Glutamatergic neuron (in vitro differentiated cells): Measurements from ENCODE around the gene COX4I2. TPM values are rescaled to one million over a fixed set of nuclear protein-coding genes. Genes with fewer than 3 reads are reported as not detected.
A peak's percentile ranks its signal among the peaks of the same experiment; 100 is the strongest.

Source experiments
- DNase-seq: peaks from one replicate; pipeline ENCODE4 v3.0.0; 2022
- H3K27ac Mint-ChIP-seq: one replicate; pipeline ENCODE4 v1.8.0; 2020; ENCODE audit warnings: mild to moderate bottlenecking, mixed read lengths, inconsistent platforms; ENCODE audit not compliant: unreplicated experiment
- H3K27me3 Mint-ChIP-seq: one replicate; pipeline ENCODE4 v1.8.0; 2020; ENCODE audit warnings: mild to moderate bottlenecking, moderate library complexity, mixed read lengths, inconsistent platforms; ENCODE audit not compliant: unreplicated experiment
- H3K36me3 Mint-ChIP-seq: one replicate; pipeline ENCODE4 v1.8.0; 2020; ENCODE audit warnings: mild to moderate bottlenecking, mixed read lengths, inconsistent platforms; ENCODE audit not compliant: unreplicated experiment
- H3K4me1 Mint-ChIP-seq: one replicate; pipeline ENCODE4 v1.8.0; 2020; ENCODE audit warnings: mild to moderate bottlenecking, low read depth, mixed read lengths, inconsistent platforms; ENCODE audit not compliant: unreplicated experiment
- H3K4me3 Mint-ChIP-seq: one replicate; pipeline ENCODE4 v1.8.0; 2020; ENCODE audit warnings: mild to moderate bottlenecking, mixed read lengths, inconsistent platforms; ENCODE audit not compliant: unreplicated experiment
- H3K9me3 Mint-ChIP-seq: one replicate; pipeline ENCODE4 v1.8.0; 2020; ENCODE audit warnings: mild to moderate bottlenecking, moderate library complexity, mixed read lengths, inconsistent platforms; ENCODE audit not compliant: unreplicated experiment
- total RNA-seq: library from RNA; stranded (reverse); fragmentation: NEBNext Ultra II Directional; extraction: Animal tissue kit (Norgen Biotek cat#: 25700); gene quantifications from one replicate; pipeline ENCODE4 v1.2.1, GENCODE V29; 2021; ENCODE audit not compliant: unreplicated experiment
- TF ChIP-seq, protein P1 (sequence below): fragments of 200-600 bp; sonication (generic); IDR thresholded peaks from one replicate; pipeline ENCODE4 v1.5.0; 2021; ENCODE audit not compliant: partially characterized antibody, unreplicated experiment

Gene COX4I2
- total RNA-seq, 1 donor from 2014 or later = not detected

DNA sequence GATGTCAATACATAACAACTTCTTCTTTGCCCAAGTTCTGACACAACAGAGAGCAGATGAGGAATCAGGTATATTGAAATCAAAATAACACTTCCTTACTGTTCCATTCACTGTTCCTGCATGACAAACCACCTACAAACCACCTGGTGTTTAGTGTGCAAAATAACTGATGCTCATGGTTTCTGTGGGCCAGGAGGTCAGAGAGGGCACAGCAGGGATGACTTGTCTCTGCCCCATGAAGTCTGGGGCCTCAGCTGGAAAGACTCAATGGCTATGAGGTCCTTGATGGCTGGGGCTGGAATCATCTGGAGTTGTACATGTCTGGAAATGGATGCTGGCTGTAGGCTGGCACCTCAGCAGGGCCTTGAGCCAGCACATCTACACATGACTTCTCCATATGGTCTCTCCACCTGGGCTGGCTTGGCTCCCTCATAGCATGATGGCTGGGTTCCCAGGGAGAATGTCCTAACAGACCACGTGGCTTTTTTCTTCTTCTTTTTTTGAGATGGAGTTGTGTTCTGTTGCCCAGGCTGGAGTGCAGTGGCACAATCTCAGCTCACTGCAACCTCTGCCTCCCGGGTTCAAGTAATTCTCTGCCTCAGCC lies 7.4 kb upstream of the COX4I2 start:
- H3K4me1 Mint-ChIP-seq = no peaks in the 10 kb centered on the region
- H3K27me3 Mint-ChIP-seq = peaks cover 13% of the 10 kb centered on the region
- no peaks in the 10 kb centered on the region for H3K36me3 Mint-ChIP-seq
- H3K9me3 Mint-ChIP-seq = peaks cover 5% of the 10 kb centered on the region
- no peak overlapping the region for H3K4me3 Mint-ChIP-seq
- no peak for DNase-seq
- TF ChIP-seq, protein P1, sequence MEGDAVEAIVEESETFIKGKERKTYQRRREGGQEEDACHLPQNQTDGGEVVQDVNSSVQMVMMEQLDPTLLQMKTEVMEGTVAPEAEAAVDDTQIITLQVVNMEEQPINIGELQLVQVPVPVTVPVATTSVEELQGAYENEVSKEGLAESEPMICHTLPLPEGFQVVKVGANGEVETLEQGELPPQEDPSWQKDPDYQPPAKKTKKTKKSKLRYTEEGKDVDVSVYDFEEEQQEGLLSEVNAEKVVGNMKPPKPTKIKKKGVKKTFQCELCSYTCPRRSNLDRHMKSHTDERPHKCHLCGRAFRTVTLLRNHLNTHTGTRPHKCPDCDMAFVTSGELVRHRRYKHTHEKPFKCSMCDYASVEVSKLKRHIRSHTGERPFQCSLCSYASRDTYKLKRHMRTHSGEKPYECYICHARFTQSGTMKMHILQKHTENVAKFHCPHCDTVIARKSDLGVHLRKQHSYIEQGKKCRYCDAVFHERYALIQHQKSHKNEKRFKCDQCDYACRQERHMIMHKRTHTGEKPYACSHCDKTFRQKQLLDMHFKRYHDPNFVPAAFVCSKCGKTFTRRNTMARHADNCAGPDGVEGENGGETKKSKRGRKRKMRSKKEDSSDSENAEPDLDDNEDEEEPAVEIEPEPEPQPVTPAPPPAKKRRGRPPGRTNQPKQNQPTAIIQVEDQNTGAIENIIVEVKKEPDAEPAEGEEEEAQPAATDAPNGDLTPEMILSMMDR = no peak
- no peak overlapping the region for H3K27ac Mint-ChIP-seq

DNA sequence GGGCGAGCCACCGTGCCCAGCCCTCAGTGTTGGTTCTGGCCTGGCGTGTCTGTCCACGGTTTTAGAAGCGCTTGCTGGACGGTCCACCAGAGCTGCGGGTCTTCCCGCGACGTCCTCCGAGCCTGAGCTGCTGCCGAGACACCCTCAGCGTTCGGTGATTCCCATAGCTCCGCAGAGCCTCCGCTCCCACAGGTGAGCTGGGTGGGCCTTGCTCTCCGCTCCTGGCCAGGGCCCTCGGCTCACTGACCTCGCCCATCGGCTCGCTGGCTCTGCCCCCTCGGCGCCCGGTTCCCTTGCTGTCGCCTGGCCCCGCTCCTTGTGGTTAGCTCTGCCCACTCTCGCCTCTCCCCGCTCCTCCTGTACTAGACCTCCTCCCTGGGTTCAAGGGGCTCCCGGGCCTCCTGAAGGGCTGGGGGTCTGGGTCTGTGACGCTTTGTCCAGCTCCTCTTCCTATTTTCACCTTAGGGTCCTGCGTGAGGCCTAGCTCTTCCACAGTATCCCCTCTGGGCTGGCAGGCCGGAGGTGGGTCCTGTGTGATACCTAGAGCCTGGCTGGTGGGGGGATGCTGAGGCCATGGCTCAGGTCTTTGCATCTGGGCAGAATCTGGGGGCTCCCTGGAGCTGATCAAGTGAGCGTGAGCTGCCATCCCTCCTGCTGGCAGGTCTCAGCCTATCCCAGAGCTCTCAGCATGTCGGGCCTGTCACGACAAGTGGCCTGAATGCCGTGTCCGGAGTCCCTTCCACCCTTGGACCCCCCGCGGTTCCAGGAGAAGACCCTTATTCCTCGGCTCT lies 5.0 kb upstream of the COX4I2 start:
- Mint-ChIP-seq H3K4me3 (peak overlapping the region; percentile 6), H3K27ac (no peak overlapping the region), H3K4me1 (peaks cover 2% of the 10 kb centered on the region), H3K36me3 (no peaks in the 10 kb centered on the region), H3K9me3 (peaks cover 9% of the 10 kb centered on the region), H3K27me3 (peaks cover 17% of the 10 kb centered on the region)
- no peak for DNase-seq
- TF ChIP-seq, protein P1 = no peak

DNA sequence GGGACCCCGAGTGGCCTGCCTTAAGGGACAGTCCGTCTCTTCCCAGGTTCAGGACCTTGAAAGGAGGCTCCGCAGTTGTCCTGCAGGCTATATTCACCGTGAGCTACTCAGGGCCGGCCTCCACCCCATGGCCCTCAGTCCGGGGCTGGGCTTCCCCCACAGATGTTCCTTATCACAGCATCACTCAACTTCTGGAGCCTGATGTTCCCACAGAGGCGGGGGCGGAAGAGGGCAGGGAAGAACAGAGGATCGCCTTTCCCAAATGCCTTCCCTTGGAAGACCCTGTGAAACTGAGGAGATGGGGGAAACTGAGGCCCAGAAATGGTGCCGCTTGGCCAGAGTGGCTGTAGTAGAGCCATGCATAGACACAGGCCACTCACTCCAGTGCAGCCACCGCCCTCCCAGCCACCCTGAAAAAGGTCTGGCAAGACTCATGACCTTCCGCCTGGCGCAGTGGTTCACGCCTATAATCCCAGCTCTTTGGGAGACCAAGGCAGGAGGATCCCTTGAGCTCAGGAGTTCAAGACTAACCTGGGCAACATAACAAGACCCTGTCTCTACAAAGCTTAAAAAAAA lies 4.3 kb upstream of the COX4I2 start:
- peaks cover 9% of the 10 kb centered on the region for H3K9me3 Mint-ChIP-seq
- peaks cover 5% of the 10 kb centered on the region for H3K4me1 Mint-ChIP-seq
- DNase-seq = no peak
- H3K36me3 Mint-ChIP-seq = no peaks in the 10 kb centered on the region
- peaks cover 17% of the 10 kb centered on the region for H3K27me3 Mint-ChIP-seq
- H3K4me3 Mint-ChIP-seq = no peak overlapping the region
- TF ChIP-seq, protein P1 = no peak
- no peak overlapping the region for H3K27ac Mint-ChIP-seq

DNA sequence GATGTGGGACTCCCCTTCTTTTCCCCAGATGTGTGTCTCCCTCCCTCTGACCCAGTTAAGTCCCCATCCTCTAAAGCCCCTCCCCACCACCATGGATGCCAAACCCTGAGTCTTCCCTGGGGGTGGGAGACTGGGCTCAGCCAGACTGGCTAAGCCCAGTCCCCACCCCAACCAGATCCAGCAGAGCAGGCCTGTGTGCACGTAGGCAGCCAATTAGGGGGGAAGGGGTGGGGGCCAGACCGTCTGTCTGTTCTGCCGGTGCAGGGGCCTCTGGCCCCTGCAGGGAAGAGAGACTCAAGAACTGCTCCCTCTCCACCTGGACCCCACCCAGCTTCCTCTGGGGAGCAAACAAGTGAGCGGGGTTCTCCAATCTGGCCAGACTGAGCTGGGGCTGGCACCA lies 605 bp downstream of the COX4I2 start:
- TF ChIP-seq, protein P1 = no peak
- DNase-seq = no peak
- H3K9me3 Mint-ChIP-seq = peaks cover 6% of the 10 kb centered on the region
- H3K4me3 Mint-ChIP-seq = no peak overlapping the region
- H3K4me1 Mint-ChIP-seq = peaks cover 7% of the 10 kb centered on the region
- peaks cover 15% of the 10 kb centered on the region for H3K27me3 Mint-ChIP-seq
- H3K27ac Mint-ChIP-seq = no peak overlapping the region
- H3K36me3 Mint-ChIP-seq = no peaks in the 10 kb centered on the region

DNA sequence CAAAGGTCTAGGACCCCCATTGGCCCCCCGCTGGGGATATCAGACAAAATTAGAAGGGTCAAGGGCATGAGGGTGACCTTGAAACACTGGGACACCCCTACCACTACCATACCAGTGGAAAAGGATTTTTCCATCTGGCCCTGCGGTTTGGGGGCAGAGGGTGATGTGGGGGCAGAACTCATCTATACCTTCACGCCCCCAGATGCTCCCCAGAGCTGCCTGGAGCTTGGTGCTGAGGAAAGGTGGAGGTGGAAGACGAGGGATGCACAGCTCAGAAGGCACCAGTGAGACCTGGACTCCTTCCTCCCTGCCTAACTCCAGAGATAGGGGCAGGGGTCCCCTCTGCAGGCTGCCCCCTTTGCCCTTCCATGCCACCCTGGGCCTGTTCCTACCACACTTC lies 1.1 kb downstream of the COX4I2 start:
- Mint-ChIP-seq H3K4me3 (no peak overlapping the region), H3K27ac (no peak overlapping the region), H3K36me3 (no peaks in the 10 kb centered on the region), H3K4me1 (peaks cover 7% of the 10 kb centered on the region), H3K9me3 (peaks cover 6% of the 10 kb centered on the region), H3K27me3 (peaks cover 15% of the 10 kb centered on the region)
- TF ChIP-seq, protein P1 = no peak
- no peak for DNase-seq
